Glutamatergic neuron (in vitro differentiated cells): ENCODE measurements around the gene POU1F1. TPM values are rescaled to one million over a fixed set of nuclear protein-coding genes. Genes with fewer than 3 reads are reported as not detected.
"Not testable (repeated sequence)": the region's sequence is repeated elsewhere in the genome, so short reads cannot be mapped to it uniquely, and the experiment has no call there.

Experiments
- DNase-seq: peaks from one replicate; pipeline ENCODE4 v3.0.0; 2022
- H3K27ac Mint-ChIP-seq: one replicate; pipeline ENCODE4 v1.8.0; 2020; ENCODE audit warnings: mild to moderate bottlenecking, mixed read lengths, inconsistent platforms; ENCODE audit not compliant: unreplicated experiment
- H3K27me3 Mint-ChIP-seq: one replicate; pipeline ENCODE4 v1.8.0; 2020; ENCODE audit warnings: mild to moderate bottlenecking, moderate library complexity, mixed read lengths, inconsistent platforms; ENCODE audit not compliant: unreplicated experiment
- H3K36me3 Mint-ChIP-seq: one replicate; pipeline ENCODE4 v1.8.0; 2020; ENCODE audit warnings: mild to moderate bottlenecking, mixed read lengths, inconsistent platforms; ENCODE audit not compliant: unreplicated experiment
- H3K4me1 Mint-ChIP-seq: one replicate; pipeline ENCODE4 v1.8.0; 2020; ENCODE audit warnings: mild to moderate bottlenecking, low read depth, mixed read lengths, inconsistent platforms; ENCODE audit not compliant: unreplicated experiment
- H3K4me3 Mint-ChIP-seq: one replicate; pipeline ENCODE4 v1.8.0; 2020; ENCODE audit warnings: mild to moderate bottlenecking, mixed read lengths, inconsistent platforms; ENCODE audit not compliant: unreplicated experiment
- H3K9me3 Mint-ChIP-seq: one replicate; pipeline ENCODE4 v1.8.0; 2020; ENCODE audit warnings: mild to moderate bottlenecking, moderate library complexity, mixed read lengths, inconsistent platforms; ENCODE audit not compliant: unreplicated experiment
- total RNA-seq: library from RNA; stranded (reverse); fragmentation: NEBNext Ultra II Directional; extraction: Animal tissue kit (Norgen Biotek cat#: 25700); gene quantifications from one replicate; pipeline ENCODE4 v1.2.1, GENCODE V29; 2021; ENCODE audit not compliant: unreplicated experiment
- TF ChIP-seq, protein P1 (sequence below): fragments of 200-600 bp; sonication (generic); IDR thresholded peaks from one replicate; pipeline ENCODE4 v1.5.0; 2021; ENCODE audit not compliant: partially characterized antibody, unreplicated experiment

POU1F1 gene
- total RNA-seq, 1 donor from 2014 or later, result not detected

DNA sequence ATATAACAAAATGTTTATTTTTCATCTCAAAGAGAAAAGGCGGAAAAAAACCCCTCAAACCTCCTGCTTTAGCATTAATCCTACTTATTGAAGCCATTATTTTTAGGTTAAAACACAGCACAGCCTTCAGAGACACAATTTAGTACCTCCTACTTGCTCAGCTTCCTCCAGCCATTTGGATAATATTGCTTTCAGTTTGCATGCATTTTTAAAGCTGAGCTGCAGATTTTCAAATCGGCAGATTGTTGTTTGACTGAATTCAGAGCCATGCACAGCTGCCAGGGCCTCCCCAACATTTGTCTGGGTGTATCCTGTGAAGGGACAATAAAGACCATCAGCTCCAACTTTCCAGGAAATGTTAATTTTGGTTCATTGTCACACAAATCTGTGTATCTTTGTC, 14.5 kb downstream of the POU1F1 start:
- Mint-ChIP-seq H3K4me3 (no peak overlapping the region), H3K27me3 (no peaks in the 10 kb centered on the region), H3K4me1 (peaks cover 7% of the 10 kb centered on the region), H3K9me3 (peaks cover 2% of the 10 kb centered on the region), H3K27ac (peak overlapping the region; percentile 83), H3K36me3 (no peaks in the 10 kb centered on the region)
- DNase-seq, result no peak
- TF ChIP-seq, protein P1, sequence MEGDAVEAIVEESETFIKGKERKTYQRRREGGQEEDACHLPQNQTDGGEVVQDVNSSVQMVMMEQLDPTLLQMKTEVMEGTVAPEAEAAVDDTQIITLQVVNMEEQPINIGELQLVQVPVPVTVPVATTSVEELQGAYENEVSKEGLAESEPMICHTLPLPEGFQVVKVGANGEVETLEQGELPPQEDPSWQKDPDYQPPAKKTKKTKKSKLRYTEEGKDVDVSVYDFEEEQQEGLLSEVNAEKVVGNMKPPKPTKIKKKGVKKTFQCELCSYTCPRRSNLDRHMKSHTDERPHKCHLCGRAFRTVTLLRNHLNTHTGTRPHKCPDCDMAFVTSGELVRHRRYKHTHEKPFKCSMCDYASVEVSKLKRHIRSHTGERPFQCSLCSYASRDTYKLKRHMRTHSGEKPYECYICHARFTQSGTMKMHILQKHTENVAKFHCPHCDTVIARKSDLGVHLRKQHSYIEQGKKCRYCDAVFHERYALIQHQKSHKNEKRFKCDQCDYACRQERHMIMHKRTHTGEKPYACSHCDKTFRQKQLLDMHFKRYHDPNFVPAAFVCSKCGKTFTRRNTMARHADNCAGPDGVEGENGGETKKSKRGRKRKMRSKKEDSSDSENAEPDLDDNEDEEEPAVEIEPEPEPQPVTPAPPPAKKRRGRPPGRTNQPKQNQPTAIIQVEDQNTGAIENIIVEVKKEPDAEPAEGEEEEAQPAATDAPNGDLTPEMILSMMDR, result no peak

DNA sequence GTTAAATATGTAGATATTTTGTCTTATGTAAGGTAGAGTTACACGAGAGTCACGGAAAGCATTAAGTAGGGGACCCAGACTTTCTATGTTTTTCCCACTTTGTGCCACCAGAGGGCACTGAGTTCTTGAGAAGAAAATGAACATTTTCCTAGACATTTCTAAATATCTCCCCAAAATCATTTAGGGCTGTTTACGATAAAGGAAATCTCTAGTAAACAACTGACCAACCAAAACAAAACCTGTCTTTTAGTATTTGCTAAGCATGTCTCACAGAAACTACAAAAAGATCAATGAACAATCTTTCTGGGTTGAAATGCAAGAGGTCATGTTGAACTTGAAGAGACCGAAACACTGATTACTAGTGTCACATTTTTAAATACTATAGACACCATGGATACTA, 16.1 kb downstream of the POU1F1 start:
- Mint-ChIP-seq H3K4me1 (peaks cover 12% of the 10 kb centered on the region), H3K27ac (no peak overlapping the region), H3K27me3 (no peaks in the 10 kb centered on the region), H3K9me3 (peaks cover 2% of the 10 kb centered on the region), H3K4me3 (no peak overlapping the region), H3K36me3 (no peaks in the 10 kb centered on the region)
- TF ChIP-seq, protein P1, result peak; percentile 86
- DNase-seq, result peak; percentile 61

DNA sequence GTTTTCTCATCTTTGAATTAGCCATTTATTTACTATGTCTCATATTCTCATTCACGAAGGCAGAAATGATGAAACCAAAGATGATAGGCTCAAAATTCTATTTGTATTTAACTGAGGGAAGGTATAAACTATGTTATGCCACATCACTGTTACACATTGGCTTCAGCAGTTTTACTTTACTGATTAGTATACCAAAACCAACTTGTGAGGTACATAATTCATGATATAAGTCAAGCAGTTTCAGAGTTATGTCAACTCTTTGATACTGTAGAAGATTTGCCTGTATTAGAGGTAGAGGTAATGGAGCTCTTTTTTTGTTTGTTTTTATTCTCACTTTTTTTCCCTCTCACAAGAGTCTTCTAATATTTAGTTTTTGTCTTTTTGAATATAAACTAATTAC, 26.4 kb downstream of the POU1F1 start:
- H3K27me3 Mint-ChIP-seq, result no peaks in the 10 kb centered on the region
- no peak for DNase-seq
- no peaks in the 10 kb centered on the region for H3K36me3 Mint-ChIP-seq
- H3K9me3 Mint-ChIP-seq, result no peaks in the 10 kb centered on the region
- H3K4me1 Mint-ChIP-seq, result peaks cover 3% of the 10 kb centered on the region
- H3K27ac Mint-ChIP-seq, result no peak overlapping the region
- TF ChIP-seq, protein P1, result no peak
- no peak overlapping the region for H3K4me3 Mint-ChIP-seq

DNA sequence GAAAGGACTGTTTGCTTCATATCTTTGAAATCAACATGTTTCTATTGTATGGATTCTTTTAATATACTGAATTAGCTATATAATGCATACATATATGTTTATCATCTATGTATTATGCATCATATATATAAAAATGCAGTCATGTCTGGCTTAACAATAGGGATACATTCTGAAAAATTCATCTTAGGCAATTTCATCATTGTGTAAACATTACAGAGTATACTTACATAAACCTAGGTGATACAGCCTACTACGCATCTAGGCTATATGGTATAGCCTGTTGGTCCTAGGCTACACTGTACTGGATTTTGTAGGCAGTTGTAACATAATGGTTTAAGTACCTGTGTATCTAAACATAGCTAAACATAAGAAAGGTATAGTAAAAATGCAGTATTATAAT, 27.6 kb downstream of the POU1F1 start:
- no peaks in the 10 kb centered on the region for H3K9me3 Mint-ChIP-seq
- H3K36me3 Mint-ChIP-seq, result no peaks in the 10 kb centered on the region
- DNase-seq, result no peak
- no peak overlapping the region for H3K4me3 Mint-ChIP-seq
- no peaks in the 10 kb centered on the region for H3K27me3 Mint-ChIP-seq
- TF ChIP-seq, protein P1, result no peak
- no peak overlapping the region for H3K27ac Mint-ChIP-seq
- H3K4me1 Mint-ChIP-seq, result peaks cover 3% of the 10 kb centered on the region

DNA sequence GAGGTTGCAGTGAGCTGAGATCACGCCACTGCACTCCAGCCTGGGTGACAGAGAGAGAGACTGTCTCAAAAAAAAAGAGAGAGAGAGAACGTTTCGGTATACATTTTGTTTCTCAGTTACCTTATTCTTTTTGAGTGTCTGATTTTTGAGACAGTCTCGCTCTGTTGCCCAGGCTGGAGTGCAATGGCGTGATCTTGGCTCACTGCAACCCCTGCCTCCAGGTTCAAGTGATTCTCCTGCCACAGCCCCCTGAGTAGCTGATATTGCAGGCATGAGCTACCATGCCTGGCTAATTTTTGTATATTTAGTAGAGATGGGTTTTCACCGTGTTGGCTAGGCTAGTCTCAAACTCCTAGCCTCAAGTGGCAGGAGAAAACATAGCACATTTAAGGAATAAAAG, 28.2 kb downstream of the POU1F1 start:
- H3K4me3 Mint-ChIP-seq, result not testable (repeated sequence)

DNA sequence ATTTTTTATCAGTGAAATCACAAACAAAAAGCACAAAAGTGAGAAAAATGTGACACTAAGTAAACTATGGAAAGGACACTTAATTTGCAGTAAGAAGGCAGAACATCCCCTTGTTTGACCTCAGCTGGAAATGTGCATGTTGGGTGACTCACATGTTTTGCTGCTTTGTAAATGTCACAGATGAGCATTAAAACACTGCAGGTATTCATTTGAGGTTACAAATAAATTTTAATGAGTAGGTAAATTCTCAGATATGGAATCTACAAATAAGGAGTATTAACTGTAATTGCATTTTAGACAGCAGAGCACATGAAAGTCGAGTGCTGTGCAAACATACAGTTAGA, 29.0 kb downstream of the POU1F1 start:
- Mint-ChIP-seq H3K27me3 (no peaks in the 10 kb centered on the region), H3K27ac (no peak overlapping the region), H3K4me3 (no peak overlapping the region), H3K36me3 (no peaks in the 10 kb centered on the region), H3K9me3 (no peaks in the 10 kb centered on the region), H3K4me1 (no peaks in the 10 kb centered on the region)
- no peak for DNase-seq
- TF ChIP-seq, protein P1, result no peak

More for the DNA sequence above, 28.2 kb downstream of the POU1F1 start:
- DNase-seq, H3K27ac Mint-ChIP-seq, H3K27me3 Mint-ChIP-seq, H3K9me3 Mint-ChIP-seq, H3K4me1 Mint-ChIP-seq, H3K36me3 Mint-ChIP-seq: not testable (repeated sequence)
